GM21723 (cell line): ENCODE data around the gene FRMD1.

ENCODE experiments used
- ATAC-seq: cut with Tn5 transposase; IDR thresholded peaks from one replicate; pipeline ENCODE4 v1.9.1; 2021; ENCODE audit warnings: mild to moderate bottlenecking, moderate library complexity; ENCODE audit not compliant: unreplicated experiment

FRMD1 gene

DNA sequence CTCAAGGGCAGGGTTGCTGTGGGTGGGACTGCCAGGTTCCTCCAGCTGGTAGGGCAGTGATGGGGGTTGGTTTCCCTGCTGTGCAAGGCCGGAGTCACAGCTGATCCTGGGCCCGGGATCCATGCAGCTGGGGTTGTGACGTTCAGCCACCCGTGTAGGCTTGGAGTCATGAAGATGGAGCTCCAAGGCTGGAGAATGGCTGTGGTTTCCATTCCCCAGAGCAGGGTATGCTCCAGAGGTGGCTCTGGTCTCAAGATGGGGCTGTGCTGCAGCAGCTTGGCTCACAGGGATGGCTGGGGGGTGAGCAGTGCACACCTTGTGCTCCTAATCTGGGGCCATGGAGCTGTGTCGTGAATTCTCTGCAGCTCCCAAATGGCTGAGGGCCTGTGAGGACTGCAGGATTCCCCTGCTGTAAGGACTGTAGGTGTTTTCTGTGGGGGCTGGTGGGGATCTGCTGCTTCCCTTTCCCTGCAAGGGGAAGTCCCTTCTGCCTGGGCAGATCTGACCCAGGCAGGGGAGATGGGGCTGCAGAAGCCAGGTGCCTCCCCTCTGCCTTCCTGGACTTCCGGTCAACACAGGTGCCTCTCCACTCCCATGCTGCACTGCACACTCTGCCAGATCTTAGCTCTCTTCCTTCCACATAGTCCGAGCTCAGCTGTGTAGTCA is 65.6 kb downstream of the FRMD1 start:
- no peak for ATAC-seq

GRCh38 chr6:168012431-168013249 is 66.4 kb downstream of the FRMD1 start:
- ATAC-seq = no peak

DNA sequence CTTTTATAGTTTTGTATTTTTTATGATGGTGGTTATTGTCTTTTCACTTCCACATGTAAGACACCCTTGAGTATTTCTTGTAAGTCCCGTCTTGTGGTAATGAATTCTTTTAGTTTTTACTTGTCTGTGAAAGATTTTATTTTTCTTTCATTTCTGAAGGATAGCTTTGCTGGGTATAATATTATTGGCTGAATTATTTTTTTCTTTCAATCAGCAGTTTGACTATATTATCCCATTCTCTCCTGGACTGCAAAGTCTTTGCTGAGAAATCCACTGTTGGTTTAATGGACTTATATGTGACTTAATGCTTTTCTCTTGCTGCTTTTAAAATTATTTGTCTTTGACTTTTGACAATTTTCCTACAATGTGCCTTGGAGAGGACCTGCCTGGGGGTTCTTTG is 67.7 kb downstream of the FRMD1 start:
- no peak for ATAC-seq

DNA sequence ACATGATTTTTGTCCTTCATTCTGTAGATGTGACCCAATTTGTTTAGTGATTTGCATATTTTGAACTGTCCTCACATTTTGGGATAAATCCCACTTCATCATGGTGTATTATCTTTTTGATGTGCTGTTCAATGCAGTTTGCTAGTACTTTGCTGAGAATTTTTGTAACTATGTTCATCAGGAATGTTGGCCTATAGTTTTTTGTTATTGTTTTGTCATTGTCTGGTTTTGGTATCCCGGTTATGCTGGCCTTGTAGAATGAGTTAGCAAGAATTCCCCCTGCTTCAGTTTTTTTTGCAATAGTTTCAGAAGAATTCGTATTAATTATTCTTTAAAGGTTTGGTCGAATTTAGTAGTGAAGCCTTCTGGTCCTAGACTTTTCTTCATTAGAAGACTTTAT is 69.7 kb downstream of the FRMD1 start:
- no peak for ATAC-seq

DNA sequence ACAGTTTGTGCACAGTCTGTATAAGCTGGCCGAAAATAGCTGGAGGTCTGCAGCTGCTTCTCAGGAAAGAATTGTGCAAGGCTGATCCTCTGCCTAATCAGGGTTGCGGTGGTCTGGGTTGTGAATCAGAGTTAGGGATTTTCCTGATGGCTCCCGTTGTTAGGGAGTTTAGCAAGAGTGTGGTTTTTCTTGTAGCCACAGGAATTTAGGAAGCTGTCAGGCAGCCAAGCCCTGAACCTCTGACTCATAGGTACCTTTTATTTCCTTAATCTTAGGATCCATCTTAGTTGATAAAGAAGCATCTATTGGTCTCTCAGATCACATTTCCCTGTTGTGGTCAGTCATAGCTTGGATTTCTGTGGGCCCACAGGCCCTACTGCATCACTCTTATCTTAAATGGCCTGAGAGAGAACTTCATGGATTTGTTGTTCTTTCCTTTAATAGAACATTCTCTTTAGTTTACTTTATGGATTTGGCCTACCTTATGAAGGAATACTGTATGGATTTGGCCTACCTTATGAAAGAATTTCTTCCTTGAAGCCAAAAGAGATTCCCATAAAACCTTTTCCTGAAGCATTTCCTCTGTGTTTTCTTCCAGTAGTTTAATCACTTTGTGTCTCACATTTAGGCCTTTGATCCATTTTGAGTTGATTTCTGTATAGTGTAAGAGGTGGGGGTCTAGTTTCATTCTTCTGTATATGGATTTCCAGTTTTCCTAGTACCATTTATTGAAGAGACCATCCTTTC is 71.2 kb downstream of the FRMD1 start:
- ATAC-seq = no peak

DNA sequence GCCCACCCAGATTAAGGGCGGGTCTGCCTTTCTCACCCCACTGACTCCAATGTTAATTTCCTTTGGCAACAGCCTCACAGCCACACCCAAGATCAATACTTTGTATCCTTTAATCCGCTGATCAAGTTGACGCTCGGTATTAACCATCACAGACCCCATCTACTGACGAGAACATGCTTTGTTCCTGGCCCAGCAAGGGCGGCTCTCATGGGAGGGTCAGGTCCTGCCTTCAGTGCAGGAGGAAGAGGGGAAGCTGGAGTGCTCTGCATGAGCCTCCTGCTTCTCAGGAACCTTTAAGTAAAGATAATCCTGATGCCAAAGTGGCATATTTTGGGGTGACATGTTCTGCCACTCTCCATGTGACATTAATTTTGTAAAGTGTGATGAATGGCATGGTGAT is 73.2 kb downstream of the FRMD1 start:
- ATAC-seq = no peak

DNA sequence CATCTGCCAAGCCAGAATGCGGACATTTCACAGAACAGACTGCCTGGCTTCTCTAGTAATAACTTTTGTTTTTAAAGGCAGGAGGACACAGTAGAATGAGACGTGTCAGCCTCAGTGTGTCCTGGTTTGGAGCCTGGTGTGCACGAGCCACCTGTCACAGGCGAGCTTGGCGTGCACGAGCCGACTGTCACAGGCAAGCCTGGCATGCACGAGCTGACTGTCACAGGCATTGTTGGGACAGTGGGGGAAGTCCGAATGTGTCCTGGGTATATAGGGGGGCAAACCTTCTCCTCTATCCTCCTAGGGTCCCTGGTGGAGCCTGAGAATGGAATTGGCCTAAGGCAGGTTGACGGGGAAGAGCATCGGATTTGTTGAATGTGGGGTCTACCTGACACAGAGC is 74.1 kb downstream of the FRMD1 start:
- no peak for ATAC-seq

- ATAC-seq = no peak
Measured at GRCh38 chr6:168004023-168004422, 75.0 kb downstream of the FRMD1 start.
